ENCODE results near the gene SPESP1.

Gene SPESP1

GRCh38 chr15:68990231-68990991 is 60.1 kb downstream of the SPESP1 start:
- no peaks in the 10 kb centered on the region for H3K4me1 Mint-ChIP-seq (ENCODE audit: low read depth in 2 of 2)
- peaks cover 28 to 54% of the 10 kb centered on the region in 2 donors for H3K27me3 Mint-ChIP-seq
- no peaks in the 10 kb centered on the region for H3K9me3 Mint-ChIP-seq
- DNase-seq, result no peak
- ATAC-seq (replicated peaks), result no peak
- no peak overlapping the region for H3K27ac Mint-ChIP-seq
- no peaks in the 10 kb centered on the region for H3K36me3 Mint-ChIP-seq (ENCODE audit: insufficient read depth)
- no peak overlapping the region for H3K4me3 Mint-ChIP-seq

- H3K4me3 Mint-ChIP-seq, result no peak overlapping the region
- H3K36me3 Mint-ChIP-seq (ENCODE audit: insufficient read depth), result no peaks in the 10 kb centered on the region
- no peaks in the 10 kb centered on the region for H3K4me1 Mint-ChIP-seq (ENCODE audit: low read depth in 2 of 2)
- ATAC-seq (replicated peaks) (no peak), DNase-seq (no peak)
- peaks cover 25 to 51% of the 10 kb centered on the region in 2 donors for H3K27me3 Mint-ChIP-seq
- no peak overlapping the region for H3K27ac Mint-ChIP-seq
- no peaks in the 10 kb centered on the region for H3K9me3 Mint-ChIP-seq
These were observed 60.7 kb downstream of the SPESP1 start for GRCh38 chr15:68990992-68991500.

- DNase-seq (no peak), ATAC-seq (replicated peaks) (no peak)
- no peaks in the 10 kb centered on the region for H3K36me3 Mint-ChIP-seq (ENCODE audit: insufficient read depth)
- H3K9me3 Mint-ChIP-seq, result no peaks in the 10 kb centered on the region
- no peak overlapping the region for H3K27ac Mint-ChIP-seq
- no peaks in the 10 kb centered on the region for H3K4me1 Mint-ChIP-seq (ENCODE audit: low read depth in 2 of 2)
- H3K27me3 Mint-ChIP-seq, result peaks cover 22 to 45% of the 10 kb centered on the region in 2 donors
- H3K4me3 Mint-ChIP-seq, result no peak overlapping the region
These were observed 61.4 kb downstream of the SPESP1 start for GRCh38 chr15:68991723-68992122.

GRCh38 chr15:68992696-68993095 is 62.4 kb downstream of the SPESP1 start:
- Mint-ChIP-seq H3K4me3 (no peak overlapping the region), H3K4me1 (ENCODE audit: low read depth in 2 of 2) (no peaks in the 10 kb centered on the region), H3K27me3 (peaks cover 12 to 35% of the 10 kb centered on the region in 2 donors), H3K27ac (no peak overlapping the region), H3K36me3 (ENCODE audit: insufficient read depth) (no peaks in the 10 kb centered on the region), H3K9me3 (no peaks in the 10 kb centered on the region)
- DNase-seq (no peak), ATAC-seq (replicated peaks) (no peak)

- no peak overlapping the region for H3K27ac Mint-ChIP-seq
- H3K36me3 Mint-ChIP-seq (ENCODE audit: insufficient read depth), result no peaks in the 10 kb centered on the region
- no peaks in the 10 kb centered on the region for H3K9me3 Mint-ChIP-seq
- H3K4me1 Mint-ChIP-seq (ENCODE audit: low read depth in 2 of 2), result no peaks in the 10 kb centered on the region
- no peak overlapping the region for H3K4me3 Mint-ChIP-seq
- DNase-seq (no peak), ATAC-seq (replicated peaks) (no peak)
- H3K27me3 Mint-ChIP-seq, result peaks cover 6 to 29% of the 10 kb centered on the region in 2 donors
These were observed 63.0 kb downstream of the SPESP1 start for GRCh38 chr15:68993276-68993675.

- Mint-ChIP-seq H3K4me1 (ENCODE audit: low read depth in 2 of 2) (no peaks in the 10 kb centered on the region), H3K27me3 (peaks cover 6 to 27% of the 10 kb centered on the region in 2 donors), H3K27ac (no peak overlapping the region), H3K9me3 (no peaks in the 10 kb centered on the region), H3K36me3 (ENCODE audit: insufficient read depth) (no peaks in the 10 kb centered on the region), H3K4me3 (no peak overlapping the region)
- ATAC-seq (replicated peaks) (no peak), DNase-seq (no peak)
These were observed 63.8 kb downstream of the SPESP1 start for GRCh38 chr15:68994149-68994548.

- Mint-ChIP-seq H3K4me3 (no peak overlapping the region), H3K36me3 (ENCODE audit: insufficient read depth) (no peaks in the 10 kb centered on the region), H3K27me3 (peaks cover 11 to 21% of the 10 kb centered on the region in 2 donors), H3K27ac (no peak overlapping the region), H3K9me3 (no peaks in the 10 kb centered on the region), H3K4me1 (ENCODE audit: low read depth in 2 of 2) (no peaks in the 10 kb centered on the region)
- ATAC-seq (replicated peaks), result no peak
- DNase-seq, result no peak
These were observed 64.8 kb downstream of the SPESP1 start for GRCh38 chr15:68994981-68995761.
